ENCODE results near the gene NTRK2.

Gene NTRK2

GRCh38 chr9:84686068-84686467, 16.5 kb downstream of the NTRK2 start:
- no peak for DNase-seq

- no peak for DNase-seq
Measured at GRCh38 chr9:84688956-84689355, 19.4 kb downstream of the NTRK2 start.

DNA sequence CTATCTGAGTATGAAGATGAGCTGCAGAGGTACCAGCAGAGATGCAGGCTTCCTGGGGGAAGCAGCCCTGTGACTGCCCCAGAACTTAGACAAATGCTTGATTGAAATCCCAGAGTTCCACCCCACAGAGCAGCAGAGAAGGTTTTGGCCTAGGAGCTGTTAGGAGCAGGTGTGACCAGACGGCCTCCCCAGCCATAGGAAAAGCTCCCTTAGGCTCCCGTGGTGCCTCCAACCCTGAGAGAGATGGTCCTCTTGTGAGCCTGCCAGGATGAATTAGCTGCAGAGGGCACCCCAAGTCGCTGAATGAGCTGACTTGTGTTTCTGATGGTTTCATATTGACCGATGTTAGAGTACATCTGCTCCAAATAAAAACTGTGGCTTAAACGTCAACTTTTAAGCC, 22.1 kb downstream of the NTRK2 start:
- no peak for DNase-seq

- no peak for DNase-seq
Measured at GRCh38 chr9:84694248-84694647, 24.7 kb downstream of the NTRK2 start.

GRCh38 chr9:84697042-84697441, 27.5 kb downstream of the NTRK2 start:
- no peak for DNase-seq

- DNase-seq, result no peak
Measured at GRCh38 chr9:84697509-84698114, 28.1 kb downstream of the NTRK2 start.

- DNase-seq, result no peak
Measured at GRCh38 chr9:84698323-84698722, 28.8 kb downstream of the NTRK2 start.

GRCh38 chr9:84699984-84700383, 30.5 kb downstream of the NTRK2 start:
- DNase-seq, result no peak

- DNase-seq, result no peak
Measured at GRCh38 chr9:84701801-84702200, 32.3 kb downstream of the NTRK2 start.

GRCh38 chr9:84702471-84702870, 32.9 kb downstream of the NTRK2 start:
- no peak for DNase-seq

DNA sequence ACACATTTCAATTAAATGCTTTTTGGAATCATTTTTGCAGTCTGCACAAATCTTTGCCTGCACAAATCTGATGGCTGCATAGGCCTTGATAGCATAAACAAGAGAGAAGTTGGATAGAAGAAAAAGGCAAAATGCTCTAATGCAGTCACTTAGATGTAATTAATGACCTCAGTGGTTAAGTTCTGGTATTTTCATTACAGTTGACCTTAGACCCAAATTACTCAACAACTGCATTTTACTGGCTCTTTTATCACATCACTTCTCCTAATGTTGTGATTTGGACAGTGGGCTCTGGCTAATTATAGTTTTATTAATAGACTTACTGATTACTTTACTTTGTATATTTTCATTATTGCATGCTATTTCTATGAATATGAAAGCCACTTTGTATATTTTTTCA, 34.3 kb downstream of the NTRK2 start:
- DNase-seq, result no peak

GRCh38 chr9:84705128-84705527, 35.6 kb downstream of the NTRK2 start:
- no peak for DNase-seq

DNA sequence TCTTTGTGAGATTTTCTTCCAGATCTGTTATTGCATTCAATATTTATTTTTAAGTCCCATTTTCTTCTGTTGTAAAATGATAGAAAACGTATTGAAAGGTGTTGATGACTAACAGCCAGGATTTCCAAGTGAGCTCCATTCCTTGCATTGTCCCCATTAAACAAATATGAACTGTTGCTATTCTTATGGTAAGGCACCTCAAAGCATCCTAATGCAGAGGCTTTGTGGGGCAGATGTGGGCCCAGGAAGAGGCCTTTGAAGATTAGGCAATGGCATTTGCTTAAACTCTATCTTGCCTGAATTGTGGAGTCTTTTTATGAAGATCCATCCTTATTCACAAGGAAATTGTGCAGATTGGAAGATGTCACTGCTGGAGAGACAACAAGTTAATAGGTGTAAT, 38.9 kb downstream of the NTRK2 start:
- no peak for DNase-seq

DNA sequence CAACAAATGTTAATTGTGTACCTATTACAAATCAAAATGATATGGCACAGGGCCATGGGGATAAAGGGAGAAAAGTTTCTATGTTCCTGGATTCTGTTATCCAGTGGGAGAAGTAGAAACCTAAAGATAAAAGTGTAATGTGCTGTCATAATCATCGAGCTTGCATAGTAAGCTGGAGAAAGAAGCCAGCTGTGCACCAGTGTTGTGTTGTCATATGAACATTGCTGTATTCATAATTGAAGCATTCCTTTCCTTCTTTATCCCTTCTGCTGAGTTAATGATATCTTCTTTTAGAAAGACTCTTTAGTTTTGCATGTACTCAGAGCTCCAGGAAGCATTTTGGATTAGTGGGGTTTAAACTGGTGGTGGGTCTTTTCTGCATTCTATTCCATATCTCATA, 39.5 kb downstream of the NTRK2 start:
- DNase-seq, result no peak

DNA sequence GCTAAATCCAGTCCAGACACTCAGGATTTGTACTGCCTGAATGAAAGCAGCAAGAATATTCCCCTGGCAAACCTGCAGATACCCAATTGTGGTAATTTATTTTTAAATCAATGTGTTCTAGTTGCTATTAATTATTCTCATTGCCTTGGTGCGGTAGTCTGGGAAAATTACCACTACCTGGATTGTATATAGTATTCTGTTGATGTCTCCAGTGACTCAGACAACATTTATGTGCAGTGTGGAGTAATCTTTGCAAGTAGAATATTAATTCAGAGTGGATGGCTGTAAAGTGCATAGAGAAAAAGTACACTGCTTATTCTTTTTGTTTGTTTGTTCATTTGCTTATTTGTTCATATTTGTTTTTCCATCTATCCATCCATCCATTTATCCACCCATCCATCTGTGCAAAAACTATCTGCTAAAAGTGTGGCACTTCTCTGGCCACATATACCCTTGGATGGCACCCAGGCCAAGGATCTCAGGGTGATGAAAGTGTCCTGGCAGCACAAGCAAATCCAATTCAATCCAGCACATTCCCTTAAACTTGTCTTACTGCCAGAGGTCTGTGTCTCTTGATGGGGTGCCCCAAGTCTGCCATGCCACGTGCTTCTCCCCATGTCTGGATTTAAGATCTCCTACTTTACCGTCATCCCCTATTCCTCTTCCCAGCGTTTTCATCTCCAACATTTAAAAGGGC, 41.3 kb downstream of the NTRK2 start:
- no peak for DNase-seq

GRCh38 chr9:84711398-84711777, 41.9 kb downstream of the NTRK2 start:
- DNase-seq, result no peak

GRCh38 chr9:84711936-84712335, 42.4 kb downstream of the NTRK2 start:
- no peak for DNase-seq

DNA sequence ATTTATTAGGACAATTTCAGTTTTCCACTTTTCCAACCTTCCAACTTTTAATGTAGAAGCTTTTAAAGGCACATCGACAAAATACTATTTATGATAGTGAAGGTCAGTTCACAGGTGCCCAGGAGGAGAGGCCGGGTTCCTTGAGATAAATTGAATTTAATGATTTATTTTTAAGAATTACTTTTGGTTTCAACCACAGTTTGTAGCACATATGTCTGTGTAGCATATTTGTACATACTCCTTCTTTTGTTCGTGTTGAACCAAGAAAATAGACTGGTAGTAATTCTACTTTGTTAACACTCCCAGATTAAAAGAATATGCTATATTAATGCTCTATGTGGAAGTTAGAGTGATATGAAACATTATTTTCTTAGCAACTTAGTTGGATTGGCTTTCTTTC, 46.7 kb downstream of the NTRK2 start:
- DNase-seq, result no peak

DNA sequence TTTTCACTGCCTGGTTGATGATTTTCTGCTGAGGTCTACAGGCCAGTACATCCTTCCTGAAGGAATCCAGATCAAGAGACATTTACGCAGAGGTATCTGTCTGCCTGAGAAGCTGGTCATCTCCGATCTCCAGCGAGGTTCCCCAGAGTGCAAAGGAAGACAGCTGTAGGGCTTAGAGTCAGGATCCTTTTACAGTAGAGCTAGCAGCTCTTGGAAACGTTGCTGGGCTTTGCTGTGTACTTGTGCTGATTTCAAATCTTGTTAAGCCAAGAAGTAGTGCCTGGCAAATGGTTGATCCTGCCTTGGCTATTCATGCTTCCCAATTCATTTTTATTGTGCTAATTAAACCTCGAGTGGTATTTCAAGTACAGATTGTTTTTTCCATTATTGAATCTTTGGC, 48.9 kb downstream of the NTRK2 start:
- DNase-seq, result no peak

DNA sequence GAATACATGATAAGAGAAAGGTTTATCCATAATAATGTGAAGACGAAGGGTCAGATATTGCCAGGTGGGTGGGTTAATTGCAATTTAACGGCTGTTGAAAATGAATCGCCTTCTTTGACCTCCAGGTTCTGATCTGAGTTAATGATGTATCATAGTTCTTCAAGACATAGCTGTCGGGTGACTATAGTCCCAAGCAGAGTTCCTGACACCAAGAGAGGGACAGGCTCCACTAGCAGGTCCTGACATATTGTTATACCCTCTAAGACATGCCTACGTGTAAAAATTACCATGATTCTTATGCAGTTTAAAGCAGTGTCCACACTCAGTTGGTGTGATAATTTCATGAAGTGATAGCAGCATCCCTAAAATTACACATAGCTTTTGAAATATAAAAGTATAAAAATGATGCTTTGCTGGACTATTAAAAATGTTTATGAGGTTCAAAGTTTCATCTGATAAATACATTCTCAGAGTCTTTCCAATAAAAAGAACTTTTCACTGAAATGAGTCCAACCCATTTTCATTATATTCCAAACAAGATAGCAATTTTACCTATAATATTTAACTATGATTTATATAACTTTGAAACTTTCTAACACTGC, 53.0 kb downstream of the NTRK2 start:
- no peak for DNase-seq

DNA sequence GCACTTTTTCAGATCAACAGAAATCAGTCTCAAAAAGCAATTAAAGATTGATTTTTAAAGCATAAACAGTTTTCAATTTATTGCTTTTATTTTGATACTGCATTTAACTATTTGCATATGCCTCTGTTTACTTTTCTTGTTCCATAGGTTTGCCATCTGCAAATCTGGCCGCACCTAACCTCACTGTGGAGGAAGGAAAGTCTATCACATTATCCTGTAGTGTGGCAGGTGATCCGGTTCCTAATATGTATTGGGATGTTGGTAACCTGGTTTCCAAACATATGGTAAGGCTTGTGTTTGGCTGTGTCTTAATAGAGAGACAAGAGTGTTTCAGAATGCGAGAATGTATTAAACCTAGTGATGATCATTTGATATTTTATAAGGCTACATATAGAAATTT, 53.9 kb downstream of the NTRK2 start:
- DNase-seq, result no peak

GRCh38 chr9:84731696-84732095, 62.2 kb downstream of the NTRK2 start:
- DNase-seq, result no peak

DNA sequence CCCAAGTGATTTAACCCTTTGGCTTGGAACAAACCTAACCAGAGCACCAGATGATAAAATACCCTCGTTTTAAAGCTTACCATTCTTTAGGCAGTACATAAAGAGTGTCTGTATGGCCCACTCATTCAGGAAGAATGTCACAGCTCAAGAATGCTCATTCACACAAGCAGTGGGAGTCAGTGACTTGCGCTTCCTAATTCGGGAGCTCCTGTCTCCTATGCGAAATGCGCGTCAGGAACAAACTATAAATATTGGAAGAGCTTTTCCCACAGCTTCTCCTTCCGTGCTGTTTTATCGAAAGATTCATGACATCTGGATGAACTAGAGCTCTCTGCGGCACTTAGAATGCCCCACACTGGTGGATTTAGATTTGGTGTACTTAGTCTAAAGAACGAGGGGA, 66.6 kb downstream of the NTRK2 start:
- no peak for DNase-seq

GRCh38 chr9:84736536-84736935, 67.0 kb downstream of the NTRK2 start:
- DNase-seq, result no peak

DNA sequence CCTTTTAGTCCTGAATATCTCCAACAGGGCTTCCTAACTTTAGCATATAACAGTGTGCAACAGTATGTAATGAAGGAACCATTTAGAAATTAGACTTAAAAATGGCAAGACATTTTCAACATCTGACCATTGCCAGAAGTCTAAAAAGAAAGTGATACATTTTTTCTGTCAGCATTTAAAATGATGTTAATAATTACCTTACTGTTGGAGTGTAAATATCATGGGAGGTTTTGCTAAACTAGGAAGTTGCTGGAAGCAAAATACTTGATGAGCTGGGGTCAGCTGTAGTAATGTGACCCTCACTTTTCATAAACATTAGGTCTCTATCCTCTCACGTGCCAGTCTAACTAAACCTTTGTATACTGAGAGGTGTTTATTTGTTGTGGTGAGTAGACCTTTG, 68.8 kb downstream of the NTRK2 start:
- no peak for DNase-seq

All from NCI-H187 treated with DMSO at 0.1 percent for 48 hours (cell line).